ENCODE results near the gene RIMBP2.

GRCh38 chr12:130465626-130466025 lies 250.5 kb downstream of the RIMBP2 start:
- TF ChIP-seq, protein P1, sequence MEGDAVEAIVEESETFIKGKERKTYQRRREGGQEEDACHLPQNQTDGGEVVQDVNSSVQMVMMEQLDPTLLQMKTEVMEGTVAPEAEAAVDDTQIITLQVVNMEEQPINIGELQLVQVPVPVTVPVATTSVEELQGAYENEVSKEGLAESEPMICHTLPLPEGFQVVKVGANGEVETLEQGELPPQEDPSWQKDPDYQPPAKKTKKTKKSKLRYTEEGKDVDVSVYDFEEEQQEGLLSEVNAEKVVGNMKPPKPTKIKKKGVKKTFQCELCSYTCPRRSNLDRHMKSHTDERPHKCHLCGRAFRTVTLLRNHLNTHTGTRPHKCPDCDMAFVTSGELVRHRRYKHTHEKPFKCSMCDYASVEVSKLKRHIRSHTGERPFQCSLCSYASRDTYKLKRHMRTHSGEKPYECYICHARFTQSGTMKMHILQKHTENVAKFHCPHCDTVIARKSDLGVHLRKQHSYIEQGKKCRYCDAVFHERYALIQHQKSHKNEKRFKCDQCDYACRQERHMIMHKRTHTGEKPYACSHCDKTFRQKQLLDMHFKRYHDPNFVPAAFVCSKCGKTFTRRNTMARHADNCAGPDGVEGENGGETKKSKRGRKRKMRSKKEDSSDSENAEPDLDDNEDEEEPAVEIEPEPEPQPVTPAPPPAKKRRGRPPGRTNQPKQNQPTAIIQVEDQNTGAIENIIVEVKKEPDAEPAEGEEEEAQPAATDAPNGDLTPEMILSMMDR (conservative IDR thresholded peaks at IDR 0.05 in 1 of 2, IDR thresholded peaks at IDR 0.05 in 1 of 2; ENCODE audit: low read depth in 1 of 2, low read length in 2 of 2): no peak
- no peak for TF ChIP-seq EZH2 (IDR thresholded peaks at IDR 0.05; ENCODE audit: low read length, missing control alignments)

Measured in fibroblast of lung (primary cell).